NCI-H187 (cell line): Measurements from ENCODE around the gene TAS2R31.

Source experiments
- DNase-seq, 2 experiments: peaks; one replicate each; lab custom pipeline; 2025; lab: John Stamatoyannopoulos, UW

TAS2R31 gene

GRCh38 chr12:10998204-10998603 is 33.0 kb downstream of the TAS2R31 start, which contains the start of gene TAS2R20:
Gene TAS2R20, minus strand, starts transcription at chr12:10998304. Its CDS starts 429 bp downstream, at chr12:10997875.
- DNase-seq = no peak

GRCh38 chr12:10994307-10994706 is 36.9 kb downstream of the TAS2R31 start:
- no peak for DNase-seq

- no peak for DNase-seq
Observed at GRCh38 chr12:10989107-10989506, 42.1 kb downstream of the TAS2R31 start.

DNA sequence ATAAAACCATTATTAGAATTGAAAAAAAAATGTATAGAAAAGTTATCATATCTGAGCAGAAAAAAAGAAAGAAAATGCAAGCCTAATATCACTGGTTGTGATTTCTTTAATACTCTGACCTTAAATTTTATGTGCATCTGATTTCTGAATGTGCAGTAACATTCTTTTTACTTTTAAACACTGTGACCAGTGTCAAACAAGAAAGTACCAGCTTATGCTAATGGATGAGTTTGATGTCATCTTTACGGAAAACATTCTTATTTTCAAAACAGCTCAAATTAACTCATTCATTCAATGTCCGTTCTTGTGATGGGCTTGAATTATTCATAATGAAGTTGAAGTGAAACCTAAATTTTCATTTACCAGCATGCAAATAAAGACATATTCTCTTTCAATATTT is 44.4 kb downstream of the TAS2R31 start, which contains the start of gene TAS2R50:
TAS2R50 (minus strand) TSS at position 101 of the 400 bp plus-strand sequence; CDS start at position 49, 52 bp downstream.
- DNase-seq = no peak

DNA sequence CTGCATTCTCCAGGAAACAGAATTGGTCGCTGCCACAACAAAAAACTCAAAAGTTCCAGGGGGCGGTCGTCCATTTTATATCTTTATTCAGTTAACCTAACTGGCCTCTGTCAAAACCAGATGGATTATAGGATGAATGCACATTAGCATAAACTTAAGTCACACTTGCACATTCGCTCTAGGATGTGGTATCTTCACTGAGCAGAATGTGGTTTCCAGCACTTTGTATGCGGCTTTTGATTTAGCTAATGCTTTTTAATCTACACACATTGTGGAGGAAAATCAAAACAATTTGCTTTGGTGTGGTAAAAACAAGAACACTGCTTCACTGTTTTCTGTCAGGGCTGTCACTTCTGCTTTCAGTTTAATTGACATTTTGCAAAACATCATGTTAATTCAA is 49.0 kb downstream of the TAS2R31 start:
- no peak for DNase-seq
